Upper lobe of left lung (tissue), 6 donors: ENCODE measurements around the gene TMEM45A. TPM values are rescaled to one million over a fixed set of nuclear protein-coding genes. Genes with fewer than 3 reads are reported as not detected.
"Not testable (repeated sequence)": the region's sequence is repeated elsewhere in the genome, so short reads cannot be mapped to it uniquely, and the experiment has no call there.

Source experiments
- ATAC-seq, 2 donors: fragments of 200-7000 bp; cut with Tn5 transposase; one replicate each; pipeline ENCODE4 v1.9.1; 2022; ENCODE audit warnings: mild to moderate bottlenecking in 2 of 2, moderate library complexity in 2 of 2; ENCODE audit not compliant: low FRiP score in 2 of 2
- DNase-seq, 2 donors: peaks; one replicate each; pipeline ENCODE4 v3.0.0-alpha.2; 2019 to 2020
- H3K27ac ChIP-seq, 4 donors: fragments of 200-600 bp; sonication (generic); one replicate each; pipeline ENCODE4 v1.5.1; 2016 to 2019
- H3K27me3 ChIP-seq, 4 donors: fragments of 200-600 bp; sonication (generic); one replicate each; pipeline ENCODE4 v1.5.1; 2017 to 2019
- H3K36me3 ChIP-seq, 4 donors: fragments of 200-600 bp; sonication (generic); one replicate each; pipeline ENCODE4 v1.5.1; 2016 to 2019
- H3K4me1 ChIP-seq, 4 donors: fragments of 200-600 bp; sonication (generic); one replicate each; pipeline ENCODE4 v1.5.1; 2018 to 2019
- H3K4me3 ChIP-seq, 4 donors: fragments of 200-600 bp; sonication (generic); one replicate each; pipeline ENCODE4 v1.5.1; 2017 to 2019; ENCODE audit warnings: mild to moderate bottlenecking in 2 of 4, moderate library complexity in 1 of 4
- H3K9me3 ChIP-seq, 4 donors: fragments of 200-600 bp; sonication (generic); one replicate each; pipeline ENCODE4 v1.5.1; 2018 to 2019
- CTCF ChIP-seq, 6 experiments: fragments of 450-650 bp in 4 of 6; fragments of 200-600 bp in 2 of 6; sonication (generic) in 2 of 6; IDR thresholded peaks; one replicate each; pipeline ENCODE4 v1.5.1; 2016 to 2019; ENCODE audit warnings: antibody characterized with exemption in 6 of 6
- EP300 ChIP-seq, 4 donors: sonication (generic); formaldehyde crosslinking; IDR thresholded peaks; one replicate each; pipeline ENCODE4 v1.5.1; 2017; ENCODE audit warnings: antibody characterized with exemption in 4 of 4, control low read depth in 2 of 4
- POLR2A ChIP-seq, 4 donors: fragments of 450-650 bp; IDR thresholded peaks; one replicate each; pipeline ENCODE4 v1.5.1; 2016 to 2017; ENCODE audit warnings: antibody characterized with exemption in 4 of 4, mild to moderate bottlenecking in 2 of 4
- POLR2AphosphoS5 ChIP-seq, 2 donors: sonication (generic); formaldehyde crosslinking; IDR thresholded peaks; one replicate each; pipeline ENCODE4 v1.5.1; 2017; ENCODE audit warnings: antibody characterized with exemption in 2 of 2
- WGBS, 2 donors: methylation state at CpG; one replicate each; pipeline ENCODE4 v1.1.5; 2017 to 2018; 5-methylcytosine and 5-hydroxymethylcytosine counted together
- total RNA-seq, 6 donors: library from RNA; depleted of rRNA in 4 of 6; stranded (reverse); fragments of >200 nt in 4 of 6; gene quantifications; one replicate each; pipeline versions ENCODE4 v1.1.0 to v1.2.1, GENCODE V29; 2016 to 2021
- donor health status: DM: no; HTN: no; CAD: no; lungs with moderate emphysema.
- donor health status: DM: no; HTN: yes; CAD: no; lungs with severe emphysema.

Gene TMEM45A
- total RNA-seq, 6 donors from 2014 or later: 1.7 to 17.4 (median 5.0) TPM

DNA sequence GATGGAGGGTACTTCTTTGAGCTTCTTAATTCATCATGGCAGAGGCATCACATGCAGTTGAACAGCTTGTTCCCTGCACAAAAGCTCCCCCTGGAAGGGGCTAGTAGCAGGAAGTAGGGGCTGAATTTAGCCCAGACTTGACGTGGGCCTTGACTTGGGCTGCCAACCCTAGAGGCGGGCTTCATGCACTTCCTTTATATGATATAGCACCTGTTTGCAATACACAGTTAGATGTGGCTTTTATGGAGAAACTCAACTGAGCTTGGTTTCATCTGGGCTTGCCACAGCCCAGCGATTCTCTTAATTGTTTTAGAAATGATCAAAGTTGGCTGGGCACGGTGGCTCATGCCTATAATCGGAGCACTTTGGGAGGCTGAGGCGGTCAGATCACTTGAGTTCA is 83.3 kb downstream of the TMEM45A start:
- Histone ChIP-seq H3K4me1 (no peaks in the 10 kb centered on the region), H3K9me3 (no peaks in the 10 kb centered on the region), H3K4me3 (no peak overlapping the region), H3K36me3 (no peaks in the 10 kb centered on the region), H3K27ac (no peak overlapping the region), H3K27me3 (no peaks in the 10 kb centered on the region)
- 95 to 97% methylated on average over 4 to 6 of the region's 6 CpGs for WGBS, 2 donors
- DNase-seq: no peak
- no peak for ATAC-seq
- TF ChIP-seq EP300 (IDR thresholded peaks at IDR 0.05) (no peak), CTCF (IDR thresholded peaks at IDR 0.05) (no peak), POLR2A (IDR thresholded peaks at IDR 0.05) (no peak), POLR2AphosphoS5 (IDR thresholded peaks at IDR 0.05) (no peak)

- Histone ChIP-seq H3K27ac (no peak overlapping the region), H3K9me3 (no peaks in the 10 kb centered on the region), H3K36me3 (no peaks in the 10 kb centered on the region), H3K4me1 (no peaks in the 10 kb centered on the region), H3K4me3 (no peak overlapping the region), H3K27me3 (no peaks in the 10 kb centered on the region)
- 63 to 74% methylated on average over 1 of the region's 1 CpG for WGBS, 2 donors
- ATAC-seq: no peak
- TF ChIP-seq POLR2A (IDR thresholded peaks at IDR 0.05) (no peak), POLR2AphosphoS5 (IDR thresholded peaks at IDR 0.05) (no peak), EP300 (IDR thresholded peaks at IDR 0.05) (no peak), CTCF (IDR thresholded peaks at IDR 0.05) (no peak)
- no peak for DNase-seq
These were observed 85.1 kb downstream of the TMEM45A start for GRCh38 chr3:100577382-100578008.

- TF ChIP-seq EP300 (IDR thresholded peaks at IDR 0.05): no peak
- no peak for TF ChIP-seq POLR2AphosphoS5 (IDR thresholded peaks at IDR 0.05)
- no peak for TF ChIP-seq CTCF (IDR thresholded peaks at IDR 0.05)
- no peak for TF ChIP-seq POLR2A (IDR thresholded peaks at IDR 0.05)
- ATAC-seq: no peak
These were observed 86.2 kb downstream of the TMEM45A start for GRCh38 chr3:100578646-100579045.

DNA sequence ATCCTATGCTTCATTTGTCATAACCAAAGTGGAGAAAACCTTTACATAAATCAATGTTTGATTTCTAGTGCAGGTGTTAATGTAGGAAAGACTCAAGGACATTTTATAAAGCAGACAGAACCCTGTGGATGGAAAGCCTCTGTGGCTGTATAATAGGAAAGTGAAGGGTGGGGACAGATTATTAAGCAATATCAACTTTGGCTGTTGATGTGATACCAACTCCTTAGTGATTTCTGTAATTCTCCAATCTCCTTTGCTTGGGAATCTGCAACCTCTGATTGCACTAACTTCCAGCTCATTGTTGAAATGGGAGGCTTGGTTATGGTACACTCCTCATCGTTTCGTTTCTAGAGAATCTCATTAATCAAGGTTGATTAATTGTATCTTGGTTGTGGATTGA is 87.7 kb downstream of the TMEM45A start:
- WGBS, 2 donors: 46 to 51% methylated on average over 2 of the region's 2 CpGs
- no peak overlapping the region for H3K27ac ChIP-seq
- TF ChIP-seq POLR2A (IDR thresholded peaks at IDR 0.05) (no peak), EP300 (IDR thresholded peaks at IDR 0.05) (no peak), CTCF (IDR thresholded peaks at IDR 0.05) (no peak), POLR2AphosphoS5 (IDR thresholded peaks at IDR 0.05) (no peak)
- no peaks in the 10 kb centered on the region for H3K36me3 ChIP-seq
- no peaks in the 10 kb centered on the region for H3K27me3 ChIP-seq
- DNase-seq (no peak), ATAC-seq (no peak)
- no peaks in the 10 kb centered on the region for H3K9me3 ChIP-seq
- H3K4me1 ChIP-seq: no peaks in the 10 kb centered on the region
- no peak overlapping the region for H3K4me3 ChIP-seq

More at GRCh38 chr3:100578646-100579045, 86.2 kb downstream of the TMEM45A start:
- no peaks in the 10 kb centered on the region for H3K9me3 ChIP-seq
- DNase-seq: no peak
- no peaks in the 10 kb centered on the region for H3K36me3 ChIP-seq
- no peaks in the 10 kb centered on the region for H3K4me1 ChIP-seq
- no peaks in the 10 kb centered on the region for H3K27me3 ChIP-seq
- no peak overlapping the region for H3K4me3 ChIP-seq
- H3K27ac ChIP-seq: no peak overlapping the region

DNA sequence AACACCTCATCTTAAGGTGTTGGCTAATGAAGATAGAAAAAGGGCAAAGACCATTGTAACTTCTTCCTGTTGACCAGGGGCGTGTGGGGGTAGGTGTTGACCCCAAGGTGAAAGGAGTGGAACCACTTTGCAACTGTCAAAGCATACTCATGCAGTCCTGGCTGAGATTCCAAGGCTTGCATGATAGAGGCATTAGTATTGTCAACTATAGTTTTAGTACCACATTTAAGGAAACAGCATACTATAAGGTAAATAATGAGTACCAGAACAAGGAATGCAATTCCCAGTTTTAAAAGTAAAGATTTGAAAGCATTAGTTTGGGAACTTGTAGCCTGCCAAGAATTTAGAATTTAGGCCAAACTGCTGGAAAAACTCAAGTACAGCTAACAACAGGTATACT is 89.2 kb downstream of the TMEM45A start:
- no peak overlapping the region for H3K27ac ChIP-seq
- no peaks in the 10 kb centered on the region for H3K27me3 ChIP-seq
- 50 to 75% methylated on average over 1 of the region's 1 CpG for WGBS, 2 donors
- DNase-seq: no peak
- H3K4me1 ChIP-seq: no peaks in the 10 kb centered on the region
- H3K9me3 ChIP-seq: no peaks in the 10 kb centered on the region
- H3K36me3 ChIP-seq: no peaks in the 10 kb centered on the region
- H3K4me3 ChIP-seq: no peak overlapping the region
- TF ChIP-seq EP300 (IDR thresholded peaks at IDR 0.05) (no peak), POLR2A (IDR thresholded peaks at IDR 0.05) (no peak), CTCF (IDR thresholded peaks at IDR 0.05) (no peak), POLR2AphosphoS5 (IDR thresholded peaks at IDR 0.05) (no peak)
- ATAC-seq: no peak

DNA sequence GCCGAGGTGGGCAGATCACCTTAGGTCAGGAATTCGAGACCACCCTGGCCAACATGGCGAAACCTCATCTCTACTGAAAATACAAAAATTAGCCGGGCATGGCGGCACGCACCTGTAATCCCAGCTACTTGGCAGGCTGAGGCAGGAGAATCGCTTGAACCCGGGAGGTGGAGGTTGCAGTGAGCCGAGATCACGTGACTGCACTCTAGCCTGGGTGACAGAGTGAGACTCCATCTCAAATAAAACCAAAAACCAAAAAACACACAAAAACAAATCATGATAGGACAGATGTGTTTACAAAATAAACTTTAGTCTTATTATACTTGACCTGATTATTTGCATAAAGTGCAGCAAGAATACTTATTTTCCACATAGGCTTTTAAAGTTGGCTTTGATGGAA is 89.7 kb downstream of the TMEM45A start:
- not testable (repeated sequence) for H3K27me3 ChIP-seq, H3K36me3 ChIP-seq, DNase-seq, H3K4me1 ChIP-seq, H3K4me3 ChIP-seq, ATAC-seq, H3K9me3 ChIP-seq, H3K27ac ChIP-seq
- WGBS, 2 donors: 90 to 96% methylated on average over 10 of the region's 10 CpGs
